Keratinocyte (primary cell): Measurements from ENCODE around the gene SOX8. TPM values are rescaled to one million over a fixed set of nuclear protein-coding genes. Genes with fewer than 3 reads are reported as not detected.

Experiments used
- DNase-seq: peaks from one replicate; pipeline ENCODE4 v3.0.0-alpha.2; 2011; ENCODE audit warnings: low read depth, missing footprints, low spot score
- FAIRE-seq: peaks from 2 replicates; lab custom pipeline; 2011; peaks lifted over from hg19 to GRCh38; lab: Jason Lieb, UNC
- H2AFZ ChIP-seq: 2 replicates; pipeline ENCODE4 v1.6.0; 2012; ENCODE audit warnings: low read length, control low read depth, inconsistent platforms; ENCODE audit not compliant: control insufficient read depth
- H3K27ac ChIP-seq: 2 replicates; pipeline ENCODE4 v1.5.1; 2011; ENCODE audit warnings: low read length; ENCODE audit not compliant: control insufficient read depth, insufficient read depth
- H3K27me3 ChIP-seq: 3 replicates; pipeline ENCODE4 v1.6.0; 2011; ENCODE audit warnings: low read length; ENCODE audit not compliant: control insufficient read depth, insufficient read depth; ENCODE audit errors: extremely low read depth
- H3K36me3 ChIP-seq, 2 experiments: 2 replicates in 1 of 2; 3 replicates in 1 of 2; pipeline ENCODE4 v1.5.1; 2011; ENCODE audit warnings: low read length in 2 of 2, mild to moderate bottlenecking in 1 of 2; ENCODE audit not compliant: control insufficient read depth in 2 of 2, insufficient read depth in 2 of 2; ENCODE audit errors: extremely low read depth in 1 of 2
- H3K4me1 ChIP-seq: 3 replicates; pipeline ENCODE4 v1.5.1; 2011; ENCODE audit warnings: low read length; ENCODE audit not compliant: control insufficient read depth, insufficient read depth; ENCODE audit errors: extremely low read depth
- H3K4me2 ChIP-seq: 3 replicates; pipeline ENCODE4 v1.6.0; 2011; ENCODE audit warnings: low read depth, low read length; ENCODE audit not compliant: control insufficient read depth, insufficient read depth; ENCODE audit errors: extremely low read depth
- H3K4me3 ChIP-seq, 3 experiments: fragments of 200-600 bp in 1 of 3; sonication (generic) in 1 of 3; 2 replicates in 2 of 3; 3 replicates in 1 of 3; pipeline ENCODE4 v1.5.1; 2011 to 2016; ENCODE audit warnings: low read length in 3 of 3, mild to moderate bottlenecking in 3 of 3, control low read depth in 2 of 3, inconsistent platforms in 1 of 3, low read depth in 1 of 3, mixed read lengths in 1 of 3, mixed run types in 1 of 3, moderate library complexity in 1 of 3; ENCODE audit not compliant: control insufficient read depth in 2 of 3, insufficient read depth in 2 of 3; ENCODE audit errors: extremely low read depth in 1 of 3
- H3K79me2 ChIP-seq: 2 replicates; pipeline ENCODE4 v1.6.0; 2012; ENCODE audit warnings: low read length; ENCODE audit not compliant: control insufficient read depth, insufficient read depth
- H3K9ac ChIP-seq: 3 replicates; pipeline ENCODE4 v1.6.0; 2011; ENCODE audit warnings: low read length; ENCODE audit not compliant: control insufficient read depth, insufficient read depth; ENCODE audit errors: extremely low read depth
- H3K9me1 ChIP-seq: 3 replicates; pipeline ENCODE4 v1.6.0; 2011; ENCODE audit warnings: low read length; ENCODE audit not compliant: control insufficient read depth, insufficient read depth; ENCODE audit errors: extremely low read depth
- H3K9me3 ChIP-seq: 2 replicates; pipeline ENCODE4 v1.5.1; 2012; ENCODE audit warnings: low read depth, low read length; ENCODE audit not compliant: control insufficient read depth
- H4K20me1 ChIP-seq: 3 replicates; pipeline ENCODE4 v1.6.0; 2011; ENCODE audit warnings: low read length; ENCODE audit not compliant: control insufficient read depth, insufficient read depth; ENCODE audit errors: extremely low read depth
- EZH2 ChIP-seq: IDR thresholded peaks from one replicate; pipeline ENCODE4 v1.6.1; 2012; ENCODE audit warnings: inconsistent platforms, mild to moderate bottlenecking, low read length, moderate library complexity
- dilution Hi-C: fragments of 300-500 bp; cut with MboI; formaldehyde crosslinking; loops from one replicate; pipeline ENCODE4 v1.7.0; 2020; ENCODE audit warnings: low sequenced_read_pairs; ENCODE audit not compliant: extremely low pct_ligation_motif_present
- polyA plus RNA-seq, 5 experiments: library from polyadenylated mRNA; depleted of rRNA in 3 of 5; stranded (reverse) in 3 of 5; stranded (forward) in 1 of 5; unstranded in 1 of 5; fragments of >200 nt; gene quantifications; 1 replicate in 1 of 5; 2 replicates in 3 of 5; 3 replicates in 1 of 5; pipeline versions ENCODE4 v1.2.1 to v1.2.3, GENCODE V29; 2011 to 2012; ENCODE audit warnings: missing spikeins in 2 of 5, low read depth in 1 of 5, low replicate concordance in 1 of 5
- TF ChIP-seq, protein P1 (sequence below), 3 experiments: IDR thresholded peaks in 1 of 3; conservative IDR thresholded peaks in 1 of 3; optimal IDR thresholded peaks in 1 of 3; 2 replicates in 2 of 3; 3 replicates in 1 of 3; pipeline versions ENCODE3 to v1.5.1; 2011; ENCODE audit warnings: low read length in 3 of 3, mild to moderate bottlenecking in 3 of 3, moderate library complexity in 2 of 3, control low read depth in 1 of 3, inconsistent platforms in 1 of 3; ENCODE audit not compliant: insufficient read depth in 2 of 3; ENCODE audit errors: extremely low read depth in 1 of 3

The SOX8 gene
- polyA plus RNA-seq, 1 donor (not counting 4 experiments of a cell fraction or from before 2014, with no cell fraction given): 0.03 TPM

DNA sequence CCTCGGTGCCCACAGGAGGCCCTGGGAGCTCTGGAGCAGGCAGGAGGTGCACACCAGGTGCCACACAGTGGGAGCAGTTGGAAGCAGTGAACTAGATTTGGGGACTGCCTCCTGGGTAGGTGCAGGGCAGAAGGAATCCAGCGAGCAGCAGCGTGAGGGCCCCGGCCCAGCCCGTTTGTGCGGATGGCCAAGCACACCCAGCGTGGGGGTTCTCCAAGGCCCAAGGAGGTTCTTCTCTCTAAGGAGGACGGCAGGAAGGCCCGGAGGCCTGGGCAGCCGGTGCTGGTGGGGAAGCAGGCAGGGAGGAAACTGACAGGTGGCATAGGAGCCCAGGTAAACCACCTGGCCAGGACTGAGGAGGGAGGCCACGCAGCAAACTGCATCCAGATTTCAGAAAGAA is 17.0 kb downstream of the SOX8 start:
- peaks cover 20% of the 10 kb centered on the region for H3K9me3 ChIP-seq
- peaks cover 55% of the 10 kb centered on the region for H3K27me3 ChIP-seq

DNA sequence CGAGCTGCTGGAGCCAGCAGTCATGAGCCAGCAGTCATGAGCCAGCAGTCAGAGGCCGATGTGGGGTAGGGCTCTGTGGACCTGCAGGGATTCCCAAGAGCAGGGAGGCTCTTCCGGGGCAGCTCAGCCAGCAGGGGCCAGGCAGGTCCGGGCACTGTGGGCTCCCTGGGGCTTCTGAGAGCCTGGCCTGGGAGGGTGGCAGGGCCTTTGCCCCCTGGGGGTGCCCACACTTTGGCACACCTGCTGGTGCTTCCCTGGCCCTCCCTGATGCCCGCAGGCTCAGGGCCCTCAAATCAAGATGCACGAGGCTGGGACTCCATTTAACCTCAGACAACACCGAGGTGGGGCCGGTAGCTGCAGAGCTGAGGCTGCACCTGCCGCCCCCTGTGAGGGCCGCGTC is 18.1 kb downstream of the SOX8 start:
- Histone ChIP-seq H4K20me1 (no peaks in the 10 kb centered on the region), H3K9me3 (peaks cover 17% of the 10 kb centered on the region), H2AFZ (no peak overlapping the region), H3K9me1 (no peaks in the 10 kb centered on the region), H3K36me3 (no peaks in the 10 kb centered on the region), H3K79me2 (no peaks in the 10 kb centered on the region), H3K4me3 (no peak overlapping the region), H3K27ac (no peak overlapping the region), H3K4me2 (no peak overlapping the region), H3K9ac (no peak overlapping the region), H3K27me3 (peaks cover 59% of the 10 kb centered on the region), H3K4me1 (peaks cover 6% of the 10 kb centered on the region)
- TF ChIP-seq, protein P1, sequence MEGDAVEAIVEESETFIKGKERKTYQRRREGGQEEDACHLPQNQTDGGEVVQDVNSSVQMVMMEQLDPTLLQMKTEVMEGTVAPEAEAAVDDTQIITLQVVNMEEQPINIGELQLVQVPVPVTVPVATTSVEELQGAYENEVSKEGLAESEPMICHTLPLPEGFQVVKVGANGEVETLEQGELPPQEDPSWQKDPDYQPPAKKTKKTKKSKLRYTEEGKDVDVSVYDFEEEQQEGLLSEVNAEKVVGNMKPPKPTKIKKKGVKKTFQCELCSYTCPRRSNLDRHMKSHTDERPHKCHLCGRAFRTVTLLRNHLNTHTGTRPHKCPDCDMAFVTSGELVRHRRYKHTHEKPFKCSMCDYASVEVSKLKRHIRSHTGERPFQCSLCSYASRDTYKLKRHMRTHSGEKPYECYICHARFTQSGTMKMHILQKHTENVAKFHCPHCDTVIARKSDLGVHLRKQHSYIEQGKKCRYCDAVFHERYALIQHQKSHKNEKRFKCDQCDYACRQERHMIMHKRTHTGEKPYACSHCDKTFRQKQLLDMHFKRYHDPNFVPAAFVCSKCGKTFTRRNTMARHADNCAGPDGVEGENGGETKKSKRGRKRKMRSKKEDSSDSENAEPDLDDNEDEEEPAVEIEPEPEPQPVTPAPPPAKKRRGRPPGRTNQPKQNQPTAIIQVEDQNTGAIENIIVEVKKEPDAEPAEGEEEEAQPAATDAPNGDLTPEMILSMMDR (optimal IDR thresholded peaks at IDR 0.05 in 1 of 3, IDR thresholded peaks at IDR 0.05 in 1 of 3, conservative IDR thresholded peaks at IDR 0.05 in 1 of 3; ENCODE audit: extremely low read depth in 1 of 3, insufficient read depth in 2 of 3, low read length in 3 of 3): no peak
- no peak for TF ChIP-seq EZH2
- no peak for DNase-seq
- FAIRE-seq: no peak
- dilution Hi-C loops: no loop called here

More for the DNA sequence above, 17.0 kb downstream of the SOX8 start:
- DNase-seq (no peak), FAIRE-seq (no peak)
- Histone ChIP-seq H3K9me1 (no peaks in the 10 kb centered on the region), H3K9ac (no peak overlapping the region), H3K4me2 (no peak overlapping the region), H3K36me3 (no peaks in the 10 kb centered on the region), H4K20me1 (no peaks in the 10 kb centered on the region), H2AFZ (no peak overlapping the region), H3K4me3 (no peak overlapping the region), H3K27ac (no peak overlapping the region), H3K79me2 (no peaks in the 10 kb centered on the region), H3K4me1 (peaks cover 6% of the 10 kb centered on the region)
- TF ChIP-seq, protein P1 (optimal IDR thresholded peaks at IDR 0.05 in 1 of 3, IDR thresholded peaks at IDR 0.05 in 1 of 3, conservative IDR thresholded peaks at IDR 0.05 in 1 of 3; ENCODE audit: extremely low read depth in 1 of 3, insufficient read depth in 2 of 3, low read length in 3 of 3): no peak
- no peak for TF ChIP-seq EZH2
- dilution Hi-C loops: no loop called here
